Psoas muscle (tissue), 8 donors: ENCODE measurements around the gene CLIP2. TPM values are rescaled to one million over a fixed set of nuclear protein-coding genes. Genes with fewer than 3 reads are reported as not detected.

Experiments
- ATAC-seq, 4 donors: fragments of 200-7000 bp; cut with Tn5 transposase; one replicate each; pipeline ENCODE4 v1.9.1; 2020; ENCODE audit warnings: moderate library complexity in 3 of 4, mild to moderate bottlenecking in 2 of 4
- DNase-seq, 2 donors: peaks; one replicate each; pipeline ENCODE4 v3.0.0-alpha.2; 2020
- H3K27ac ChIP-seq: fragments of 200-600 bp; one replicate; pipeline ENCODE4 v1.8.0; 2022
- H3K27me3 ChIP-seq, 3 donors: fragments of 200-600 bp in 1 of 3; one replicate each; pipeline versions ENCODE4 v1.6.1 to v1.8.0; 2013 to 2022; ENCODE audit warnings: low read length in 2 of 3, mild to moderate bottlenecking in 2 of 3, moderate library complexity in 1 of 3; ENCODE audit not compliant: insufficient read depth in 3 of 3
- H3K36me3 ChIP-seq, 2 donors: fragments of 200-600 bp in 1 of 2; one replicate each; pipeline versions ENCODE4 v1.6.1 to v1.8.0; 2013 to 2022; ENCODE audit warnings: low read depth in 1 of 2, mild to moderate bottlenecking in 1 of 2, moderate library complexity in 1 of 2; ENCODE audit not compliant: insufficient read depth in 1 of 2
- H3K4me1 ChIP-seq: fragments of 200-600 bp; one replicate; pipeline ENCODE4 v1.8.0; 2022
- H3K4me3 ChIP-seq: fragments of 200-600 bp; one replicate; pipeline ENCODE4 v1.8.0; 2022; ENCODE audit warnings: mild to moderate bottlenecking
- H3K9me3 ChIP-seq: fragments of 200-600 bp; one replicate; pipeline ENCODE4 v1.8.0; 2022
- WGBS, 3 donors: extraction: QIAGEN DNeasy Blood & Tissue Kit; methylation state at CpG; one replicate each; pipeline versions ENCODE4 v1.1.6 to v1.1.7; 2013; 5-methylcytosine and 5-hydroxymethylcytosine counted together
- intact Hi-C, 2 donors: fragments of 100-400 bp; cut with DNase I; formaldehyde crosslinking; loops; one replicate each; pipeline versions ENCODE4 v1.11.0 to v1.14.2; 2022
- polyA plus RNA-seq, 3 donors: library from polyadenylated mRNA; stranded (reverse); fragments of 200-250 nt; gene quantifications; one replicate each; pipeline ENCODE4 v1.2.3, GENCODE V29; 2013
- total RNA-seq, 4 donors: library from RNA; stranded (reverse); fragmentation: NEBNext Ultra II Directional in 2 of 4; extraction: Animal tissue kit (Norgen Biotek cat#: 25700) in 2 of 4; gene quantifications; one replicate each; pipeline versions ENCODE4 v1.2.1 to v1.2.4, GENCODE V29; 2021 to 2023
- TF ChIP-seq, protein P1 (sequence below): fragments of 200-600 bp; IDR thresholded peaks from one replicate; pipeline ENCODE4 v1.8.0; 2022; ENCODE audit warnings: antibody characterized with exemption
- donor health status: healthy with polysubstance abuse.
- donor health status: DM: no; HTN: no; CAD: no; lungs with moderate emphysema.
- donor health status: Bipolar disorder and iron deficiency.
- donor health status: healthy.
- donor health status: DM: yes; HTN: yes; CAD: no.
- donor health status: DM: no; HTN: no; CAD: no.
- donor health status: DM: no; HTN: no; CAD: no.
- donor health status: DM: yes; HTN: yes; CAD: no.

The CLIP2 gene
- total and polyA plus RNA-seq, 7 donors: 1.5 to 4.3 (median 2.2) TPM

GRCh38 chr7:74288034-74288881 lies 949 bp upstream of the CLIP2 start:
- DNase-seq (no peak), ATAC-seq (peak; percentile 4 to 29 (median 14))
- no peaks in the 10 kb centered on the region for H3K36me3 ChIP-seq
- H3K4me3 ChIP-seq: peak overlapping the region; percentile 70
- peaks cover 4% of the 10 kb centered on the region for H3K4me1 ChIP-seq
- TF ChIP-seq, protein P1, sequence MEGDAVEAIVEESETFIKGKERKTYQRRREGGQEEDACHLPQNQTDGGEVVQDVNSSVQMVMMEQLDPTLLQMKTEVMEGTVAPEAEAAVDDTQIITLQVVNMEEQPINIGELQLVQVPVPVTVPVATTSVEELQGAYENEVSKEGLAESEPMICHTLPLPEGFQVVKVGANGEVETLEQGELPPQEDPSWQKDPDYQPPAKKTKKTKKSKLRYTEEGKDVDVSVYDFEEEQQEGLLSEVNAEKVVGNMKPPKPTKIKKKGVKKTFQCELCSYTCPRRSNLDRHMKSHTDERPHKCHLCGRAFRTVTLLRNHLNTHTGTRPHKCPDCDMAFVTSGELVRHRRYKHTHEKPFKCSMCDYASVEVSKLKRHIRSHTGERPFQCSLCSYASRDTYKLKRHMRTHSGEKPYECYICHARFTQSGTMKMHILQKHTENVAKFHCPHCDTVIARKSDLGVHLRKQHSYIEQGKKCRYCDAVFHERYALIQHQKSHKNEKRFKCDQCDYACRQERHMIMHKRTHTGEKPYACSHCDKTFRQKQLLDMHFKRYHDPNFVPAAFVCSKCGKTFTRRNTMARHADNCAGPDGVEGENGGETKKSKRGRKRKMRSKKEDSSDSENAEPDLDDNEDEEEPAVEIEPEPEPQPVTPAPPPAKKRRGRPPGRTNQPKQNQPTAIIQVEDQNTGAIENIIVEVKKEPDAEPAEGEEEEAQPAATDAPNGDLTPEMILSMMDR: no peak
- WGBS, 3 donors: 32 to 42% (median 41%) methylated on average over 20 of the region's 20 CpGs
- no peak overlapping the region for H3K27ac ChIP-seq
- peaks cover 0 to 4% (median 2%) of the 10 kb centered on the region in 3 donors for H3K27me3 ChIP-seq
- intact Hi-C loops: loop anchor here in 1 of 2 donors (2.0 kb wide), 1 partner anchor 17 kb away; no protein-coding TSS in a partner anchor
- no peaks in the 10 kb centered on the region for H3K9me3 ChIP-seq

GRCh38 chr7:74289659-74290552 lies 699 bp downstream of the CLIP2 start:
- intact Hi-C loops: loop anchor here in 1 of 2 donors (2.0 kb wide), 1 partner anchor 19 kb away; no protein-coding TSS in a partner anchor
- ATAC-seq: peak in 2 of 4 donors; percentile 18 to 35
- TF ChIP-seq, protein P1: no peak
- H3K27me3 ChIP-seq: peaks cover 0 to 4% (median 2%) of the 10 kb centered on the region in 3 donors
- H3K4me1 ChIP-seq: peaks cover 4% of the 10 kb centered on the region
- H3K36me3 ChIP-seq: no peaks in the 10 kb centered on the region
- 3 to 5% (median 4%) methylated on average over 35 to 60 of the region's 60 CpGs for WGBS, 3 donors
- H3K4me3 ChIP-seq: peak overlapping the region; percentile 70
- DNase-seq: peak; percentile 47 to 61
- no peaks in the 10 kb centered on the region for H3K9me3 ChIP-seq
- no peak overlapping the region for H3K27ac ChIP-seq

DNA sequence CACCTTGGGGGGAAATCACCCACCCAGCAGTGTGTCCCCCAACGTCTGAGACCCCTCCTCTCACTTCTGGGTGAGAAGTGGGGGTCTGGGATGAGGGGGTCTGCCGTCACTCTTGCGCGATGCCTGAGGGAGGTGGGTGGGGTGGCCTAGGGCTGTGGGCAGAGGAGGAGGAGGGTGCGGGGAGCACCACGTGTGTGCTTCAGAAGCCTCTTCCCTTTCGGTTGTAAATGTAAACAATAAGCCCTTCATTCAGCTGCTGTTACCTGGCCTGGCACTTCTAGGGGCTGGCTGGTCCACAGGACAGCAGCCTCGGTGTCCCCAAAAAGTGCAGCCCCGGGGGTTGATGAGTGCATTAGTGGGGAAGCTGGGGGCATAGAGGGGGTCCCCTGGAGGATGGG lies 1.3 kb downstream of the CLIP2 start:
- Histone ChIP-seq H3K4me1 (peaks cover 4% of the 10 kb centered on the region), H3K27me3 (peaks cover 0 to 4% (median 2%) of the 10 kb centered on the region in 3 donors), H3K27ac (no peak overlapping the region), H3K9me3 (no peaks in the 10 kb centered on the region), H3K4me3 (peak overlapping the region; percentile 70), H3K36me3 (no peaks in the 10 kb centered on the region)
- ATAC-seq (no peak), DNase-seq (no peak)
- 28 to 37% (median 36%) methylated on average over 7 to 9 of the region's 9 CpGs for WGBS, 3 donors
- TF ChIP-seq, protein P1: no peak
- intact Hi-C loops: no loop called here

- intact Hi-C loops: no loop called here
- DNase-seq: no peak
- peaks cover 4% of the 10 kb centered on the region for H3K4me1 ChIP-seq
- no peak overlapping the region for H3K27ac ChIP-seq
- H3K36me3 ChIP-seq: no peaks in the 10 kb centered on the region
- peak overlapping the region; percentile 70 for H3K4me3 ChIP-seq
- H3K9me3 ChIP-seq: no peaks in the 10 kb centered on the region
- 67 to 77% (median 77%) methylated on average over 9 to 10 of the region's 10 CpGs for WGBS, 3 donors
- TF ChIP-seq, protein P1: no peak
- no peak for ATAC-seq
- H3K27me3 ChIP-seq: peaks cover 0 to 4% (median 2%) of the 10 kb centered on the region in 3 donors
These were observed 1.8 kb downstream of the CLIP2 start for GRCh38 chr7:74290981-74291441.
